Activated CD4-positive, alpha-beta T cell treated with anti-CD3 and anti-CD28 coated beads, Interleukin-10, Interleukin-2, amounts not matched to agents 100 ng/mL and 50 ng/mL, durations not matched to agents 16 hours and 8 hours (primary cell): Measurements from ENCODE around the gene ST3GAL6.

Source experiments
- DNase-seq: peaks from one replicate; pipeline ENCODE4 v3.0.0-alpha.2; 2020

ST3GAL6 gene

DNA sequence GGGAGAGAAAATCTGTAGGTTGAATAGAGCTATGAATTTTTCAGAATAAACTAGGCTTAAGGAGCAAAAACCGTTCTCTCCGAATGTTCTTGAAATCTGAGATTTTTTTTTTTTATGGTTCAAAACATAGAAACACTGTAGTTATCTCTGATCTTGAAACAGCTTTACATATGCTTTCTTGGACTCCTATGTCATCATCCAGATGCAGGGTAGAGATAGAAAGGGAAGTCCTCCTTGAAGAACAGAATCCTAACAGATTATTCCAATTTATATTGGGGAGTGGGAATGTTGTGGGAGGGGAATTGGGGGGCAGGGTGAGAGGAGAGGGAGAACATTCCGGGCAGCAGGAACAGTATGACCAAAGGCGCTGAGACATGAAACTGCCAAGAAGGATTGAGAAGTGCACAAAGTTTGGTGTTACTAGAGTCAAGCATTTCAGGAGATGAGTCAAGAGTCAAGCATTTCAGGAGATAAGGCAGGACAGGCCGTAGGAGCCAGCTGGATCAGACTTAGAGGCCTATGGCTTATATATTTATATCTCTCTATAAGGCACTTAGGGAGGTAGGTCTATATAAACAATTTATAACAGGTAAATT is 21.9 kb upstream of the ST3GAL6 start:
- DNase-seq, result no peak

DNA sequence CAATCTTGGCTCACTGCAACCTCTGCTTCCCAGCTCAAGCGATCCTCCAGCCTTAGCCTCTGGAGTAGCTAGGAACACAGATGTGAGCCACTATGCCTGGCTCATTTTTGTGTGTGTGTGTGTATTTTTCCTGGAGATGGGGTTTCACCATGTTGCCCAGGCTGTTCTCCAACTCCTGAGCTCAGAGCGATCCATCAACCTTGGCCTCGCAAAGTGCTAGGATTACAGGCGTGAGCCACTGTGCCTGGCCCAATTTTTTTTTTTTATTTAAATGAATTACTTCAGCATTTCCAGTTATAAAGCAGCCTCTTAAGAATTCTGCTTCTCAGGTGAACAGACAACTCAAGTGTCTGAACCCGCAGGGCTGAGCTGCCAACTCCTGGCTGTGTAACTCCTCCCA is 20.1 kb upstream of the ST3GAL6 start:
- DNase-seq, result no peak

DNA sequence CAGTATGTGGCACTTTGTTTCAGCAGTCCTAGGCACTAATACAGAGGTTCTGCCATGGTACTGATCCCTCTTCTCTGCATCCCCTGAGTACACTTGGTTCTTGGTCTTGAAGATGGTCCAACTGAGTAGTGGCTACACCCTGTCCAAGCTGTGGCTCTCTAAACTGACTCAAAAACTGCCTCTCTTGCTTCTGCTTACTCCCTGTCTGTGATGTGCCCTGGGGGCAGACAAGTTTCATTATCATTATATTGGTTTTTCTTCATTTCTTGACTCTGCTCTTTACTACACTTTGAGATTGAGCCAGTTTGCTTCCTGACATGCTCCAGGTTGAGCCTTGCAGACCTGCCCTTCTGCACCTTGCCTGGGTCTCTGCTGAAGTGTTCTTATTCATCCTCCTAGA is 18.9 kb upstream of the ST3GAL6 start:
- DNase-seq, result no peak

DNA sequence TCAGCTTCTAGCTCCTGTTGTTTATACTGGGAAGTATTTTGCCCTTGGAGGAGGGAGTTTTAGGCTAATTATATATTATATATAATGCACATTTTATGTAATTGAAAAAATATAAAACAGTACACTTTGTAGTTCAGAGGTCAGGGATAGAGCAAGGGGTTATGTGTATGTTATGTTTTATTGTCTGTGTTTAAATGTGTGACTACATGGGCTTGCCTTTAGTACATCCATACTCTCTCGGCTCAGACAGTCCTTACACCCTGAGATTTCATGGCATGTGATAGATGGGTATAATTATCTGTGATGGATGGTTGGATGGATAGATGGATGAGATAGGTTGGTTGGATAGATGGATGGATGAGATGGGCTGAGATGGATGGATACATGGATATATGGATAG is 17.4 kb upstream of the ST3GAL6 start:
- DNase-seq, result no peak

DNA sequence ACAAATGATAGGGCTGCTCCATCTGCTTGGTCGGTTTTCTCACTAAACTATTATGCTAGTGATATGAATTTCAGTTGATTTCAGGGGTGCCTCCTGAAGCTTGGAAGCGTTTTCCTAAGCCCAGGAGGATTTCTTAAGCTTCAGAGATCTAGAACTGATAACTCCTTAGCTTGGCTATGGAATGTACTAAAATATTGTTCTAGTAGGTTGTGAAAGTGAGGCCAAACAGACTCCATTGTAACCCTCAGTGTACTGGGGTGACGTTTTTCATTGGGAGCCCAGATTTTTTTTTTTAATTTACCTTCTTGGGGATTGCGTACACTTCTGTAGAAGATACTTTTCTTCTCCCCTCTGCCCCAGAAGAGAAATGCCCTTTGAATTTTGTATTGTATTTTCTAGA is 17.0 kb upstream of the ST3GAL6 start:
- DNase-seq, result no peak

DNA sequence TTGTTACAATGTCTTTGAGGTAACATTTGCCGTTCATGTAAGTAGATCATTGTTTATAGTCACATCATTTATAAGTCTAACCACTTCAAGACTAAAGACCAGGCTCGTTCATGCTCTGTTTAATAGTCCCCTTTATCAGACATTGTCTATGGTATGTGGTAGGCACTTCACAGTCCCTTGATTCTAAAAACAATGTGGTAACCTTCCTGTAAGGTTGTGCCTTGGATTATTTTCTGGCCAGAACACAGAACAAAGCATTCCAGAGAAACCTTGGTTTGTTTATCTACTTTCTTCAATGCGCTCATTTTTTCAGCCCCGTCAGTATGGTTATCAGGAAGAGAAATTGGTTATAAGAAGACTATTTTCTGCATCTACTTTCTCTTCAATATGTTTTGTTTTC is 16.3 kb upstream of the ST3GAL6 start:
- DNase-seq, result no peak

DNA sequence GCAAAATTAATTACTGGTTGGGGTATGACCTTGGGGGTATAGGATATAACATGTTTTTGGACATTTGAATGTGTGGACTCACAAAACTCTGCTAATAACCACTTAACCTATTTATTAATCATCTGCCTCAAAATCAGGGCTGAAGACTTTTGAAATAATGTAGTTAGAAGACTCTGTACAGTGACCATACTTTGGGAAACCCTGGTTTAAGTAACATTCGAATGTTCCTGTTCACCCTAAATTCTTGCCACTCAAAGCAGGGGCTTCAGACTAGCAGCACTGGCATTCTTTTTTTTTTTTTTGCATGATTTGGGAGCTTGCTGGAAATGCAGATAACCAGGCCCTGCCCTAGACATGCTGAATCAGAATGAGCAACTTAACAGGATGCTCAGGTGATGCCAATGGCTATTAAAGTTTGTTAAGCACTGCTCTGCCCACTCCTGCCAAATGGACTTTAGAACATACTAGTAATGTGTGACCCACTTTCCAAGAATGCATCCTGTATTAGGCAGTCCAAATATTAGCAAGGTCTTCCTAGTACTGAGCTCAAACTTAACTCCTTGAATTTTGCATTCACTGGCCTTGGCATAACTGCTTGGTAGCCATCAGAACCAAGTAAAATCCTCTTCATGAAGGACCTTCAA is 12.7 kb upstream of the ST3GAL6 start:
- DNase-seq, result no peak

DNA sequence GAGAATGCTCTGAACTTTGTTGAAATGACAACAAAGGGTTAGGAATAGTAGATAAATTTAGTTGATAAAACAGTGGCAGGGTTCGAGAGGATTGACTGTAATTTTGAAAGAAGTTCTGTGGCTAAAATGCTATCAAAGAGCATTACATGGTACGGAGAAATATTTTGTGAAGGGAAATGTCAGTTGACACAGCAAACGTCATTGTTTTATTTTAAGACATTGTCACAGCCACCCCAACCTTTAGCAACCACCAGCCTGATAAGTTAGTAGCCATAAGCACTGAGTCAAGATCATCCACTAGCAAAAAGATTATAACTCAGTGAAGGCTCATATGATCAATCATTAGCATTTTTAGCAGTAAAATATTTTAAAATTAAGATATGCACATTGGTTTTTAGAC is 8.7 kb upstream of the ST3GAL6 start:
- DNase-seq, result no peak

DNA sequence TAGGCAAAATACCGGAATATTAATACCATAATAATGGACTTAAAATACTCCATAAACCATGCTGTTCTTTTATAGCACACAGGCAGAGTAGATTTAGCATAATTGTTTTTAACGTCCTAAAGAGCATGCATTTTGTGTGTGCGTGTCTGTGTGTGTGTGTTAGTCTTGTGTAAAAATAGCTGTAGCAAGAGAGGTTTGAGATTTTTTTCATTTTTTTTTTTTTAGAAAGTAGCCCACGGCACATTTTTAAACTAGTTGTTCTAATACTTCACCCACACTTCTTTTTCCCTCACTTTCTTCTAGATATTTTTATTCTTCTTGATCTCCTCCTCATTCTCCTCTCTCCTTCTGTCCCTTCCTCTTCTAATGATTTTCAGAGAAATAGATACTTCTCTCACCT is 7.5 kb upstream of the ST3GAL6 start:
- no peak for DNase-seq

DNA sequence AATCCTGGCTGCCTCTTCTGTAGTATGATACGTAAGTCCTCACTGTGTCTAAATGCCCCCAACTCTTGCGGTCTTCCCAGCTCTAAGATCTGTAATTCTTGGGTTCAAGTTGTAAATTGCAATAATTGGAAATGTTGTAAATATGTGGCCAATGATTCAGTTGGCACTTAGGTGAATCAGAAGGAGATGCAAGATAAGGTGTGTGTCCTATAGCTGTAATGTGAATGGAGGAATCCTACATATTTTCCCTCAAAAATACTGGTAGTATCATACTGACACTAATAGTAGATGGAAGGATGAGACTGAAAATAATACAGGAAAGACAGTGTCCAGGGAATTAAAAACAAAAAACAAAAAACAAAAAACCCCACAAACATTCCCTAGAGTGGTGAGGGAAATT is 3.5 kb upstream of the ST3GAL6 start:
- DNase-seq, result no peak

DNA sequence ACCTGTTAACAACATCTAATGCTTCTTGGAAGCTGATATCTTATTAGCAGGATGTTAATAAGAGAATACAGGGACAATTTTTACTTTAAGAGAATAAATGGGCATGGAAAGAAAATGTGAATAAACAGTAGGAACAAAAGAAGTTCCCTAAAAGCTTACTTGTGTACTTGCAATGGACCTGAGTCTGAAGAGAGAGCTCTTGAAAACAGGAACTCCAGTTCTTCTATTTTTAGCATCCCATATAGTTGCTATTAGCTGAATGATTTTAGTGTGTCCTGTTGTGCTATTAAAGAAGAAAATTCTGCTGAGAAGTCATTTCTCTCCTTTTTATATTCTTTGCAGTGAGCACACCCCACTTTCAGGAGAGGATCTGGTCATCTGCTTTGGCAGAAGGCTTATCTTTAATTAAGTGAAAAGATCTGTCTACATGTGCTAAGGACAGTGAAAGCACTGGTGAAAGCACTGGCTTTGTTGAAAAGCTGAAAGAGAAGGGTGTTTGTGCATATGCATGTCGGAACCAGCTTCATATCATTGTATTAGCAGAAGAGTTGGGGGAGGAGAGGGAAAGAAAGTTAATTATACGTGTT is 1.4 kb upstream of the ST3GAL6 start:
- DNase-seq, result no peak

DNA sequence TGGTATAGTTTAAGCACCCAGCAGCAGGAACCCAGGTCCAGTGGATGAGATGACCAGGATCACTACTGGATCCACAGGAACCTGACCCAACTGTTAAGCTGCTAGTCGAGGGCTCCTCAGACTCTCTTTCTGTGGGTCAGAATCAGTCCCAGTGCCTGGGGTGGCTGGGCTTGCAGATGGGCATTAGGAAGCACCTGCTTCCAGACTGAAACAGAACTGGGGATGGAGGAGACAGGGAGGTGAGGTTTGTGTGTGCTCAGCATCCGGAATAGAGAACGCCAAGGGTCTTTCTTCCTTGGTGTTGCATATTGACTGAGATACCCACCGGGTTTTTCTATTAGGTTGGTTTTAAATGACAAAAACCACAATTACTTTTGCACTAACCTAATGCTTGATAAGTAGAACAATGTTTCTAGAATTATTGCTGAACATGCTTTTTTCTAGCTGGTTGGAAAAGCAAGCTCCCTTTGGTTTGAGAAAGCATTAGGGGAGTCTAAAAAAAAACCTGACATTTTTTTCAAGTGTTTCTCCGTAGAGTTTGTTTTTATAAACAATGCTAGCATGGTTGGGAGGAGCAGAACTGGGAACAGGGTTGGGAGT is 779 bp downstream of the ST3GAL6 start:
- no peak for DNase-seq

DNA sequence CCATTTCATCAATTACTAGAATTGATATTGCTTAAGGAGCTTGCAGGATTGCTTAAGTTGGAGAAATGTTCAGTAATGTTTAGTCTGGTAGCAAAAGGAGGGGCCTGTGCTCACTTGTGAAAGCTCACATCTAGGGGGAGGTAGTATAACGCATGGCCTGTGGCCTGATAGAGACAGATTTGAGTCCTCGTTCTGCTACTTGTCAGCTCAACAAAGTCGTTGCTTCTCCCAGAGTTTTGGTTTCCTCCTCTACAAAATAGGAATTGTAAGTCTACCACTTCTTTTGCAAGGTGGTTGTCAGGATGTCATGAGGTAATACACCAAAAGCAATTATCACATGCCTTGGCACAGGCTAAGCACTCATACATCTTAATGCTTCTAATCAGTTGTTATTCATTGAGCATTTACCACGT is 1.3 kb downstream of the ST3GAL6 start:
- no peak for DNase-seq

DNA sequence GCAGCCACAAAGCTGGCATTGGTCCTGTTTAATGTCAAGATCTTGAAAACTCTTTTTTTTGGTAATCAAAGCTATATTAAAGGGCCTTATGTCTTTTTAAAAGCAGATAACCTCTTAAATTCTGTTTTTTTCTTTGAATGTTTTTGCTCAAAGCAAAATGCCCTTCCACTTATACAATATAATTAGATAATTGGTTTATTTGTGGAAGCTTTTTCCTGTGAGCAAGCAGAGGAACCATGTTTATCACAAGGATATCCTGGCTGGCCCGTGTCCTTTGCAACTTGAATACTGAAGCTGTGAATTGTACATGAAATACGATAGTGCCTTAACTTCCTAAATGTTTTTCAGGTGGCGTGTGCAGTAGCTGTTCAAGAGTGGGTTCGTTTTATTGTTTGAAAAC is 2.6 kb downstream of the ST3GAL6 start:
- no peak for DNase-seq

DNA sequence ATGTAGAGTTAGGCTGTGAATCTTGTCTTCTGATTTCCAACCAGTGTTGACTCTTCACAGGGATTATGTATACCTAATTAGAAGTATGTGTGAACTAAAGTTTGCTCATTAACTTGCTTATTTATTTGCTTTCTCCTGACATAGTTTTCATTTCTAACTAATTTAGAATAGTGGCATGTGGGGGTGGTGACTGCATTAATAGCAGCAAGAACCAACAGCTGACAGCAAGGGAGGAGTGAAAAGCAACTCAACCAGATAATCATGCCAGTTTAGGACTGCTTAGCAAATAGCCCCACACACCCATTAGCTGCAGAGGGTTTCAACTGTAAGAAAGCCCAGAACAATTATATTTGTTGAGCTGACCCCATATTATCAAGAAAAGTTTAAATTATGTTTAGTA is 3.8 kb downstream of the ST3GAL6 start:
- DNase-seq, result no peak

DNA sequence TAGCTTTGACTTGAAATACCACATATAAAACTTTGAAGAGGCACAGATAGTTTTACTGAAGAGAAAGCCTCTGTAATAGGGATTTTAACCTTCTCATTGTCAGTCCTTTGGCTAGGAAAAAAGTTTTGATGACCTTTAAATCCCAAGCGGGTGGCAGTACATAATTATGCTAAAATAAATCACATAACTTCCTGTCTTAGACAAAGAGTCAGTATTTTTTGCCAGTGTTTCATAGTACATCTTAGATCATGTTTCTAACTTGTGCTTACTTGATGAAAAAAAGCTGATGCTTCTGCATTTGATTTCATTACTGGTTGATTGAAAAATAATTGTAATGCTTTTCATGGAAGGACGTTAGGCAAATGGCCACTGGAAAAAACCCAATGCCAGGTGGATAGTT is 5.8 kb downstream of the ST3GAL6 start:
- no peak for DNase-seq

DNA sequence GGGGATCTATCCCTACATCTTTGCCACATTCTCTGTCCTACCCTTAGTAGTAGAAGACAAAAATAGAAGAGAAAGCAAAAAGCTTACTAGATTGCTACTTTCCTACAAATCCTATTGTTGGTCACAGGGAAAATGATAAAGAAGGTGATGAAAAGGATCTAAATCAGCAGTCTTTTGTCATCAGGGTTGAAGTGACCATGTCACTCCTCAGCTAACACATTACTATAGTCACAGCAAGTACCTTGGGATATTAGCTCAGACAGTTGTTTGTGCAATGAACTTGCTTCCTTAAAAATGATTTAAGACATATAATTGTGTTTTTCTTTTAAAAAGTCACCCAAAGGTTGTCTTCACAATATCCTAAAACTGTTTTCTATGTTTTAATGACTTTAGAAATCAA is 6.3 kb downstream of the ST3GAL6 start:
- no peak for DNase-seq

DNA sequence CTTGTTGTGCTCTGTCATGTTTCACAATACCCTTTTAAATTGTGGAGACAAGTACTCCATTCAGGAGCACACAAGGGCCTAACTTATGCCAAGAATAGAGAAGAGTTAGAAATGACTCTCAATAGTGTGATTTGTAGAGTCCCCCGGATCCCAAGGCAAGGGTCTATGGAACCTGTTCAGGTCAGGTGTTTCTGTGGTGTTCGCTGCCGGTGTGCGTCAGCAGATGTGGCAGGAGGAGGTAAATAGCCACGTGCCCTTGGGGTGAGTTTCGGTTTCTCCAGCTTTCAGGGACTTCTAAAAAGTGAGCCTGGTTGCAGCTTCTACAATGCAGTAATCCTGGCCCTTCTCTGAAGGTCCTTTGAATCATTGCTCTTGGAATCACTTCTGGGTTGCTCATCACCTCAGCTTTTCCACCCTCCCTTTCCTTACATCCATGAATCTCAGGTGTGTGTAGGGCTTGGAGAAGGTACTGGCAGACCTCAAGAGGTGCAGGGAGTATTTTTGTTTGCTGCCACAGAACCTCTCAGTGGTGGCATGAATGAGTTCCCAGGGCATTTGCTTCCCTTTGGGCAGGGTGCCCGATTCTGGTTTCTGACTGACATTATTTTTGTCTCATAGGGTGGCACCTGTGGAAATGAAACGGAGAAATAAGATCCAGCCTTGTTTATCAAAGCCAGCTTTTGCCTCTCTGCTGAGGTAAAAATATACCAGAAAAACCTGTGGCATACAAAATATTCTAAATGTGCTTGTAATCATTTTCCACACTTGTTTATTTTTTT is 7.3 kb downstream of the ST3GAL6 start:
- no peak for DNase-seq

DNA sequence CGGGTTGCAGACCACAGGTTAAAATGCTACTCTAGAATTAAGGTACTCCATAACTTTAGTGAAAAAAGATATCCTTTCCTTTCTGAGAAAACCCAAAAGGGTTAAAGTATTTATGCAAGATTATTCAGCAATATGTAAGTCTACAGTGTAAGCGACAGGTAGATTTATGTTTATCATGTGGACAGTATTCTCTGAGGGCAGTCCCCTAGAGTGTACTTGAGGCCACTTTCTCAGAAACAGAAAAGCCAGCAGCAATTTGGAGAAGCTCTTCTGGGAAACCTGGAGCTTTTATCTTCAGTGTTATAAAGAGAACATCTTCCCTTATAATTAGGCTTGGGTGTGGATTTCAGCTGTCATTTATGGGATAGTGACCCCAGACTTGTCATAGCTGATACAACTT is 8.9 kb downstream of the ST3GAL6 start:
- DNase-seq, result no peak

DNA sequence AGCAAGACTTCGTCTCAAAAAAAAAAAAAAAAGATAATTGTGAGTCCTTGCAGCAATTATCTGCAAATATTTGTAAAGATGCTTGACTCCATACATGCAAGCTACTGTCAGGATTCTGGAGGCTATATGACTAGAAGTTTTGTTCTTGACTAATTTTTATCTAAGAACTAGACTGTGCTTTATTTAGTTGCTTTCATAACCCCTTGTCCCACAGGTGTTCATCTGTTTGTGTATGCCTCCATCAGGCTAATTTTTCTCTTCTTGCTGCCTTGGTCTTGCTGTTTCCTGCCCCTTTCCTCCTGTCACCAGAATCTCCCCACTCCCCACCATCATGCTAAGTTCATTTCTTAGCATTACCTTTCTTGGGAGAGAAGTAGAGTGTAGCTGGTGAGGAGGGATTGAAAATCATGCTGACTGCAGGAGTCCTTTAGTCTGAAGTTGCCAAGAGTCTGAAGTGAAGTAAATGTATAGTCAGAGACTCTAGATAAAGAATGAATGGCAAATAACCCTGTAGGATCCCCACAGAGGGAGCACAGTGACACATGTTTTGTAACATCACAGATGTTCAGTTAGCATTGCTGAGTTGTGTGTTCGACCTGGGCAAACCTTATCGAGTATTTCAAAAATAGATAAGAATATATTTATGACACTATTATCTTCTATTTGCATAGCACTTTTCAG is 12.5 kb downstream of the ST3GAL6 start:
- no peak for DNase-seq

DNA sequence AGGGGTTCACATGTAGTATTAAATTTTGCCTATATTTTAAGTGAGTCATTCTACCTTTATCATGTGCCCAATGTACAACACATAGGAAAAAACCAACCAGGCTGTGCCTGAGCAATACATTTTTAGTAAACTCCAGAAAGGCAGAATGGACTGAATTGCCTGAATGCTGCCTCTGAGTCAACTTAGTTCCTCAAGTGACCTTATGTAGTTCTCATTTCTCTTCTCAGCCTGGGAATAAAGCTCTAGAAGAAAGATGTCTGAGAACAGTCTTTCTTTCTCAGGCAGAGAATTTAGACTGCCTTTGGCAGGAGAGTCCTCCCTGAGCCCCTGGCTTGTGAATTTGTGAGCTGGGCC is 13.0 kb downstream of the ST3GAL6 start:
- DNase-seq, result no peak

DNA sequence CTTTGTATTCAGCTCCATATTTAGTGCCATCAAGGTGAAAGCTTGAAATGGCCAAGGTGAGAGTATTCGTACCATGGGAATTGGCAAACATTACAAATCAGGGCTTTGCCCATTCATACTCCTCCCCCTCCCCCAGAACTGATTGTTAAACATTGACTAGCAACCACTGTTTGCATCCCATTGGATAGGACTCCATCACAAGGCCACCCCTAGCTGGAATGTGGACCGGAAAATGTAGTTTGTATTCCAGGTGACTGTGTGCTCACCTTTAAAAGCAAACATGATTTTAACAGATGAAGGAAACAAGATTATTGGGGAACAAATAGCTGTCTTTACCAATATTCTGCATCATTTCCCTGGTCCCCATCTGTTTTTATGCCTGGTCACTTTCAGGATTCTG is 14.1 kb downstream of the ST3GAL6 start:
- no peak for DNase-seq

DNA sequence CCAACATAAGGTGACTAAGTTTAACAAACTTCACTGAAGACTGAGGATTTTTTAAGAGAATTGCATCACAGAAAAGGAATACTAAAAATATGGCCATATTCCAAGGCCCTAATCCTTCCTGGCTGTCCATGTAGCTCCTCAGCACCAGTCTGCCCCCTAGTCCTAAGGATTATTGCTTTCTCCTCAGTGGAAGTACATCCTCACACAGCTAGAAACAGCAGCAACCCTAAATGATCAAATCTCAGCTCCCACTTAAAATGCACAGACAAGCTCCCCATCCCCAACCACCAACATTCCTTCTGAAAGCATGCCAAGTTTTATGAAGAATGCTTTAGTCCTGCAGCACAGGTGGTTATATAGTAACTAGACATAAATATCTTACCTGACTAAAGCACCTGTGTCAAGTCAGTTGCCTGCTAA is 14.7 kb downstream of the ST3GAL6 start:
- no peak for DNase-seq
